ENCODE results near the gene TSC1.

Gene TSC1

GRCh38 chr9:132937463-132937901 is 6.9 kb downstream of the TSC1 start:
- DNase-seq (ENCODE audit: low read depth): no peak

GRCh38 chr9:132935026-132935425 is 9.4 kb downstream of the TSC1 start:
- DNase-seq (ENCODE audit: low read depth): no peak

DNA sequence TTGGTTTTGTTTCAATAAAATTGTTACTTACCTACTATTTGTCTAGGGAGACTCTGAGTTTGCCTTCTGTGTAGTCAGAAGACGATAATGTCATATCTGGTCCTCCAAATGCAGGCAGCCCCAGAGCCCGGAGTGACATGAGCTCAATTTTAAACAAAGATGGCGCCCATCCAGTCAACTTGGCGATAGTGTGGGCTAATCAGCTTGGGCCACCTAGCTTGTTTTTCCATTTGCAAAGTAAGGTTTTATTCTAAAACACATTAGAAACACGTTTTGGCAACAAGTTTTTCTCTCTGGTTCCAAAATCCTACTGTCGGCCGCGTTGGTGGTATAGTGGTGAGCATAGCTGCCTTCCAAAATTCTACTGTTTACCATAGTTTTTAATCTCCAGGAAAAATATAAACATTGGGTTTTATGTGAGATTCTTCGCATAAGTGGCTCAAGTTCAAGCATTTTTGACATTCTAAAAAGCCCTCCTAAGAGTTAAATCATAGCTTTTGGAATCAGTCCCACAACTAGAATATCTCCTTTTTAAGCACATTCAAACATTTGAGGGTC is 13.2 kb downstream of the TSC1 start:
- no peak for DNase-seq (ENCODE audit: low read depth)

GRCh38 chr9:132927704-132928103 is 16.7 kb downstream of the TSC1 start:
- DNase-seq (ENCODE audit: low read depth): no peak

DNA sequence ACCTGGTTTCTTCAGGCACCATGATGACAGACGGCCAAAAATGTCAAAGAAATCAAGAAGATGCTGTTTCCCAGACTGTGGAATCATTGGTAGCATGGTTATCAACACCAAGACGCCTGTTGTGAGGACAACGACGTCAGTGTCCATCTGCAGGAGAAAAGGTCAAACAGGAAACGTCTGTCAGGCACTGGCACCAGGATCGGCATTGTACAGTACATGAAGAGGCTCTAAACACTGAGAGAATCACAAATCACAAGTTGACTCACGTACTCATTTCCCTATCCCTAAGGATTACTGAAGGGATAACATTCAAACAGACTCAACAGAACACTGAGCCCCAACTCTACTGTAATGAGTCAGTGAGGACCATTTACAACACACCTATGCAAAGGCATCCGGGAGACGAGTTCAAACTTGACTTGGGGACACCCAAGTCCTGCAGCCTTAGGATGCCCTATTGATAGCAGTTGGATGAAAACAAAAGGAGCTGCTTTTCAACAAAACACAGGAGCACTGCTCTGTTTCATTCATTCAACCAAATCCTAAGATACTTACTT is 21.0 kb downstream of the TSC1 start:
- no peak for DNase-seq (ENCODE audit: low read depth)

DNA sequence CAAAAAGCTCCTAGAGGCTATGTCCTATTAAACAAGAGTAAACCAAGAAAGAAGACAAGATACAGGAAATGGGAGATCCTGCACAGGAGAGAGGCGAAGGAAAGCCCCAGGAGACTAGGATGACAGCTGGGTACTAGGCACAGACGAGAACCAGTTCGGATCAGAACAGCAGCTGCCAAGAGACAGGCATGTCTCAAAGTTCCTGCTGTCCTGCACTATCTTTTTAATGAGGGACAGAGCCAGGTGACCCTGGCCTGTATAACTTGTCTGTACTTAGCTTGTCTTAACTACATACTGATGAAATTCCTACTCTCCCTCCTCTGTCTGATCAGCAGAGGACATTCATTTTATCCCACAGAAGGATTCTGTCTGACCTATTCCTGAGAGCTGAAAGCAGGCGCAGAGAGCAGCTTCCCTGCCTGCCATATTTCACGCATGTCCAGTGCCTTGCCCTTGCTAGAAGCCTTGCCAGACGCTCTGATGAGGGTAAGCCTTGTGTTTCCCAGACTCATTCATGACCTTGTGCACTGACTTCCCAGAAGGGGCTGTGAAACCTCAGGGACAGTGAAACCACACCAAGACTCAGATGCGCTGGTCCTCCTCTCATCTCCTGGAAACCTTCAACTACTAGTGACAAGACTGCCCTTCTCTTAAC is 24.7 kb downstream of the TSC1 start:
- DNase-seq (ENCODE audit: low read depth): no peak

DNA sequence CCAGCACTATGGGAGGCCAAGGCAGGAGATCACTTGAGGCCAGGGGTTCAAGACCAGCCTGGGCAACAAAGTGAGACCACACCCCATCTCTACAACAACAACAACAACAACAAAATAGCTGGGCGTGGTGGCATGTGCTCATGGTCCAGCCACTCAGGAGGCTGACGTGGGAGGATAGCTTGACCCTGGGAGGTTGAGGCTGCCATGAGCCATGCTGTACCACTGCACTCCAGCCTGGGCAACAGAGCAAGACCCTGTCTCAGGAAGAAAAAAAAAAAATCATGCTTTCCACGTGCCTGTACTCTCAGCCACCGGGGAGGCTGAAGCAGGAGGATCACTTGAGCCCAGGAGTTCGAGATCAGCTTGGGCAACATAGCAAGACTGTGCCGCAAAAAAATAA is 29.5 kb downstream of the TSC1 start:
- DNase-seq (ENCODE audit: low read depth): no peak

GRCh38 chr9:132912131-132912530 is 32.3 kb downstream of the TSC1 start:
- DNase-seq (ENCODE audit: low read depth): no peak

DNA sequence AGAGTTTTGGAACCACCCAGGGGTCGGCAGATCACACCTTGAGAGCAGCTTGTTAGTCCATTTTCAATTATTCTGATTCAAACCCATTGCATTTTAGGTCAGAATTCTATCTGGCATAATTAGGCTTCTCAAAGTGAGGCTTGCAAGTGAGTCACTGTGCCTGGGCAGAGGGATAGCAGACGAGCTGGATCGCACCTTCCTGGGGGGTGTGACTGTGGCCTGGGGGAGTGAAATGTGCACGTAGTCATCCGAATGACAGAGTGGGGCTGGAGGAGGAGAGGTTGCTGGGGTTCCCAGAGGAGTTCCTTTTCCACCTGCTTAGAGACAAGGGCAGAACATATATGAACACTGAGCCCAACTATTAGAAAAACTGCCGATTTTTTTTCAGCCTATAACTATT is 34.0 kb downstream of the TSC1 start:
- DNase-seq (ENCODE audit: low read depth): no peak

GRCh38 chr9:132909311-132909710 is 35.1 kb downstream of the TSC1 start:
- no peak for DNase-seq (ENCODE audit: low read depth)

GRCh38 chr9:132908635-132909034 is 35.8 kb downstream of the TSC1 start:
- no peak for DNase-seq (ENCODE audit: low read depth)

DNA sequence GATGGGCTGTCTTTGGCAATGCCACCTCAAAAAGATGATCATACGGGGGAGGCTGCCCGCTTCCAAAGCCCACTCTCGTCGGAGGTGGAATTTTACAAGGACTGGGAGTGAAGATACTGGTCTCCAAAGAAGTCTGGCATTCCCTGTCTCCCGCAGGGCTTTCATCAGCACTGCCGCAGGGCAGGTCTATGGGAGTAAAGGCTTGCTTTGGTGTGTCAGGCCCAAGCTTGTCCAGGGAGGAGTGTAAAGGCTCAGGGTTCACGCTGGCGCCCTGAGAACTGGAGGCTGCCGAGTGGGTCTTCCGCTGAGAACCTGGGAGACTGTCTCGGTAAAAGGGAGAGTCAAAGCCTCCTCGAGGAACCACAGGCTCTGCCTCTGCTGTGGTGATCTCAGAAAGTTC is 38.7 kb downstream of the TSC1 start:
- no peak for DNase-seq (ENCODE audit: low read depth)

- DNase-seq (ENCODE audit: low read depth): no peak
Measured at GRCh38 chr9:132903574-132904492, 40.6 kb downstream of the TSC1 start.

GRCh38 chr9:132901858-132902831 is 42.3 kb downstream of the TSC1 start:
- DNase-seq (ENCODE audit: low read depth): peak; percentile 40

DNA sequence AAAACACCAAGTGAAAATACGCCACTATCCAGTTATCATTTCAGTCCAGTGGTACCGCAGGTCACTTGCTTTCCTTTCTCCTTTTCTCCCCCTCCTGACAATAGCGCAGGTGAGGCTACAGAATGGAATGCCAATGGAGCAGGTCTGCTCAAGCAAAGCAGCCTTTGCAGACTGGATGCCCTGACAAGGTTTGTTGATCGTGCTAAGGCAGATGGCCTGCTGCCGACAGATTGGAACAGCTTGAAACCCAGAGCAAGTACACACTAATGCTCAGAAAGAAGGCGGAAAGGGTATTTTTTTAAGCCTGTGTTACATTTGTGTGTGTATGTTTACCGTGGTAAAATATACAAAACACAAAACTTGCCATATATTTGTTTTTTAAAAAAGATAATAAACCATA is 46.4 kb downstream of the TSC1 start:
- DNase-seq (ENCODE audit: low read depth): no peak

GRCh38 chr9:132896906-132897305 is 47.5 kb downstream of the TSC1 start:
- DNase-seq (ENCODE audit: low read depth): no peak

DNA sequence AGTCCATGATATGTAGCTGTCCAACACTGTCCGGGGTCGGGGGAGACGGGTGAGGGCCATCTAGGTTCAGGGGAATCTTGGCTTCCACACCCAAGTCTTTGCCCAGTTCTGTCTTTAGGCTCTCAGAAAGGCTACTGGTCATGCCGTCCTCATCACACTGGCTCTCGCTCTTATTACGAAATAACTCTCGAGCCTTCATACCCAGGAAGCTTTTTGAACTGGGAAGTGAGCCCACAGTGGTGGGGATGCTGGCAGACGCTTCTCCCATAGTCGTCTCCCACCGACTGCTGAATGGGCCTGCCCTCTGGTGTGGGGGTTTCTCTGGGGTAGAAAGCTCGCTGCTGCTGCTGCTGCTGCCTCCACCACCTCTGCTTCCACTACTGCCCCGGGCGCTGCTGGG is 48.2 kb downstream of the TSC1 start:
- DNase-seq (ENCODE audit: low read depth): no peak

DNA sequence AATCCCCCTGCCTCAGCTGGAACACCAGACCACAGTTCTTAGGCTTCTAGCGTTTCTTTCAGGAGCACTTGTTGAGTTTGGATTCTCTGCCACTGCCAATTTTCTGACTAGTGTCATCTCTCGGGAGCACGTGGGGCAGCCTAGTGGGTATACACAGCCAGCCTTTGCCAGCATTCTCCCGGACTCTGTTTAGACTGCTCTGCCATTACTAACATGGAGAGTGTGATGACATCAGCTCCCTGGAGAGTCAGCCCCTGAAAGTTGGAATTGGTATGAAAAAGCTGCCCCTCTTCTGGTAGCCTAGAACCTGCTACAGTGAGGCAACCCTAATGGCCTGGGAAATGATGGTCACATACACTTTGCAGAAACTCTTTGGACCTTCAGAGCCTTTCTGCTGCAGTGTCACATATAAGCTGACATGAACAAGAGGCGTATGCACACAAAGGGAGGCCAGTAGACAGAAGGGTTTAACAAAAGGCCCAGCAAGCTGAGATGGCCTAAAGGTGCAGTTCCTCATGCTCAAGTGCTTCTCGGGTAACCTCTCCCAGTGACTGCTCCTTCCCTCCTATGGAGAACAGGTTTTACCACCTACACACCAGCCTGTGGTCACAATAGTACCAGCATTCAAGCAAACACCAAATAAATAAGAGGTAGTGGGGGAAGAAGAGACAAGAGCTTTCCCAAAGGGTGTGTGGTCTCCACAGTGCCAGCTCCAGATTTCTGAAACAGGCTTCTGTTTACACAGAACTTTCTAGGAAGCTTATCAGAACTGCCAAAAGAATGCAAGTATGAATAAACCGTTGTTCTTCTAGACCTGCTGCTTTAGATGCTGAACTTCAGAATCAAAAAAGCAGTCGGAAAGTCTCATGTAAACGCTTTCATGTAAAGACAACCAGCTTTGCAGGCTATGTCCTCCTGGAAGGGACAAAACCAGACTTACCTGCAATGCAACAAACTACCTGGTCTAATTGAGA is 49.3 kb downstream of the TSC1 start:
- no peak for DNase-seq (ENCODE audit: low read depth)

- no peak for DNase-seq (ENCODE audit: low read depth)
Measured at GRCh38 chr9:132894346-132894745, 50.1 kb downstream of the TSC1 start.

DNA sequence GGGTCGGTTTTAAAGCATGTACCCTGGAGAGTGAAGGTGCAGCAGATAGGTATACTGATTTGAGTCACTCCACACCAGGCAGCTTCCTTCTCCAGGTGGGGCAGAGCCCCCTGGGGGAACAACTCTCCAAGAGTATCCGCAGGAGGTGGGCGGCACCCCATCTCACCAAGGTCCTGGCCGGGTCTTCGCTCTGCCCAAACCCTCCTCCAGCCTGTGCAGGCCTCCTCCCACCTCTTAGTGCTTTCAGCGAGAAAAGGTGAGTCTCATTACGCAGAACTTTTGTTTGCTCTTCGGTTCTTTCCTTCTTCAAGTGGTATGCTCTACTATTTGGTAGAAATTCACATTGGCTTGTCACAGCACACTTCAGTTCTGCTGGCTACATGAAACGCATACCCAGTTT is 52.0 kb downstream of the TSC1 start:
- DNase-seq (ENCODE audit: low read depth): no peak
